IMR-90 (cell line): ENCODE data around the gene VAC14. TPM values are rescaled to one million over a fixed set of nuclear protein-coding genes. Genes with fewer than 3 reads are reported as not detected.

ENCODE experiments used
- ATAC-seq: fragments of 200-7000 bp; cut with Tn5 transposase; 2 replicates; pipeline ENCODE4 v1.9.1; 2020; ENCODE audit warnings: low read depth, mild to moderate bottlenecking, moderate library complexity
- BruUV-seq: library from RNA; stranded (reverse); fragments of 400-500 nt; replicated peaks from 2 replicates; lab custom pipeline; 2021; lab: Mats Ljungman, UMichigan
- CTCF ChIA-PET: fragments of 300-600 bp; formaldehyde crosslinking; extraction: SDS; loops from one replicate; lab custom pipeline; 2021; ENCODE audit warnings: antibody characterized with exemption; lab: Yijun Ruan, JAX
- POLR2A ChIA-PET: fragments of 300-600 bp; sonication (Branson Sonifier 250); formaldehyde crosslinking; loops from one replicate; lab custom pipeline; 2022; ENCODE audit warnings: antibody characterized with exemption; ENCODE audit not compliant: unreplicated experiment; lab: Charles Lee
- DNase-seq: peaks from one replicate; pipeline ENCODE4 v3.0.0; 2013
- H2AFZ ChIP-seq: replicated peaks from 2 replicates; pipeline ENCODE3; 2013; ENCODE audit warnings: low read length, mild to moderate bottlenecking; ENCODE audit not compliant: poor library complexity
- H2AK5ac ChIP-seq: 2 replicates; pipeline ENCODE4 v1.6.1; 2013; ENCODE audit warnings: low read depth, low read length, inconsistent platforms
- H2AK9ac ChIP-seq: replicated peaks from 2 replicates; pipeline ENCODE3; 2013; ENCODE audit warnings: mild to moderate bottlenecking, low read depth, low read length, moderate library complexity; ENCODE audit not compliant: poor library complexity
- H2BK120ac ChIP-seq: 2 replicates; pipeline ENCODE4 v1.6.1; 2013; ENCODE audit warnings: low read depth, low read length, inconsistent platforms
- H2BK15ac ChIP-seq: 3 replicates; pipeline ENCODE4 v1.6.1; 2013; ENCODE audit warnings: low read depth, low read length, inconsistent platforms
- H2BK20ac ChIP-seq: 2 replicates; pipeline ENCODE4 v1.6.1; 2013; ENCODE audit warnings: low read depth, mild to moderate bottlenecking, inconsistent platforms, low read length, moderate library complexity
- H2BK5ac ChIP-seq: 2 replicates; pipeline ENCODE4 v1.6.1; 2013; ENCODE audit warnings: mild to moderate bottlenecking, low read depth, low read length, inconsistent platforms; ENCODE audit not compliant: poor library complexity, severe bottlenecking
- H3K14ac ChIP-seq: replicated peaks from 2 replicates; pipeline ENCODE4 v1.6.1; 2013; ENCODE audit warnings: low read depth, low read length, inconsistent platforms
- H3K18ac ChIP-seq: 2 replicates; pipeline ENCODE4 v1.6.1; 2013; ENCODE audit warnings: low read depth, low read length, control low read depth
- H3K23ac ChIP-seq: 2 replicates; pipeline ENCODE4 v1.6.1; 2013; ENCODE audit warnings: low read depth, low read length, inconsistent platforms
- H3K27ac ChIP-seq: 2 replicates; pipeline ENCODE4 v1.5.1; 2013; ENCODE audit warnings: mild to moderate bottlenecking, control low read depth, low read length; ENCODE audit not compliant: insufficient read depth
- H3K27me3 ChIP-seq: 2 replicates; pipeline ENCODE4 v1.6.1; 2013; ENCODE audit warnings: low read length; ENCODE audit not compliant: control insufficient read depth, insufficient read depth
- H3K36me3 ChIP-seq: 2 replicates; pipeline ENCODE4 v1.6.1; 2013; ENCODE audit warnings: low read length, mixed read lengths; ENCODE audit not compliant: control insufficient read depth, insufficient read depth
- H3K4ac ChIP-seq: 2 replicates; pipeline ENCODE4 v1.6.1; 2013; ENCODE audit warnings: low read depth, low read length, inconsistent platforms
- H3K4me1 ChIP-seq: 2 replicates; pipeline ENCODE4 v1.6.1; 2013; ENCODE audit warnings: low read length, mixed read lengths; ENCODE audit not compliant: control insufficient read depth, insufficient read depth
- H3K4me2 ChIP-seq: 2 replicates; pipeline ENCODE4 v1.6.1; 2013; ENCODE audit warnings: low read depth, mild to moderate bottlenecking, control low read depth, low read length, moderate library complexity
- H3K4me3 ChIP-seq: 2 replicates; pipeline ENCODE4 v1.5.1; 2013; ENCODE audit warnings: low read depth, mild to moderate bottlenecking, control low read depth, low read length, moderate library complexity; ENCODE audit not compliant: insufficient read depth
- H3K56ac ChIP-seq: 2 replicates; pipeline ENCODE4 v1.6.1; 2013; ENCODE audit warnings: low read length, inconsistent platforms; ENCODE audit not compliant: insufficient read depth; ENCODE audit errors: extremely low read depth
- H3K79me1 ChIP-seq, 2 experiments: 2 replicates each; pipeline ENCODE4 v1.6.1; 2013; ENCODE audit warnings: low read length in 2 of 2, inconsistent platforms in 1 of 2, low read depth in 1 of 2
- H3K9ac ChIP-seq: 2 replicates; pipeline ENCODE4 v1.6.1; 2013; ENCODE audit warnings: low read depth, low read length, control low read depth
- H3K9me1 ChIP-seq: 2 replicates; pipeline ENCODE4 v1.6.1; 2013; ENCODE audit warnings: low read length, inconsistent platforms; ENCODE audit not compliant: insufficient read depth
- H3K9me3 ChIP-seq: 2 replicates; pipeline ENCODE4 v1.6.1; 2013; ENCODE audit warnings: low read length; ENCODE audit not compliant: control insufficient read depth, insufficient read depth
- H4K20me1 ChIP-seq: 2 replicates; pipeline ENCODE4 v1.6.1; 2013; ENCODE audit warnings: low read length, inconsistent platforms; ENCODE audit not compliant: insufficient read depth
- H4K5ac ChIP-seq: 2 replicates; pipeline ENCODE4 v1.6.1; 2013; ENCODE audit warnings: mild to moderate bottlenecking, low read depth, low read length, control low read depth
- H4K8ac ChIP-seq, 2 experiments: 2 replicates each; pipeline ENCODE4 v1.6.1; 2013; ENCODE audit warnings: low read depth in 2 of 2, low read length in 2 of 2, control low read depth in 1 of 2, inconsistent platforms in 1 of 2
- H4K91ac ChIP-seq: 2 replicates; pipeline ENCODE4 v1.6.1; 2013; ENCODE audit warnings: low read depth, low read length, inconsistent platforms; ENCODE audit not compliant: insufficient read depth
- BHLHE40 ChIP-seq: fragments of 150-350 bp; IDR thresholded peaks from 2 replicates; pipeline ENCODE4 v1.6.1; 2016; ENCODE audit warnings: mild to moderate bottlenecking, low read depth, low read length
- CHD1 ChIP-seq: IDR thresholded peaks from 2 replicates; pipeline ENCODE4 v1.6.1; 2012; ENCODE audit warnings: low read depth, low read length, improper control_type of control experiment
- FOS ChIP-seq: fragments of 150-350 bp; IDR thresholded peaks from 2 replicates; pipeline ENCODE4 v1.6.1; 2016; ENCODE audit warnings: low read depth, low read length
- MAFK ChIP-seq: IDR thresholded peaks from 2 replicates; pipeline ENCODE4 v1.6.1; 2012; ENCODE audit warnings: low read depth, low read length, improper control_type of control experiment
- MAZ ChIP-seq: IDR thresholded peaks from 2 replicates; pipeline ENCODE4 v1.6.1; 2012; ENCODE audit warnings: low read depth, mild to moderate bottlenecking, low read length, improper control_type of control experiment, moderate library complexity, borderline replicate concordance
- MXI1 ChIP-seq: IDR thresholded peaks from 2 replicates; pipeline ENCODE4 v1.6.1; 2012; ENCODE audit warnings: low read depth, mild to moderate bottlenecking, low read length, moderate library complexity, borderline replicate concordance
- NFE2L2 ChIP-seq: fragments of 150-350 bp; IDR thresholded peaks from 2 replicates; pipeline ENCODE4 v1.6.1; 2016; ENCODE audit warnings: low read depth, mild to moderate bottlenecking, low read length
- RAD21 ChIP-seq: IDR thresholded peaks from 2 replicates; pipeline ENCODE4 v1.6.1; 2012; ENCODE audit warnings: low read length, improper control_type of control experiment
- RCOR1 ChIP-seq: IDR thresholded peaks from 2 replicates; pipeline ENCODE4 v1.6.1; 2012; ENCODE audit warnings: mild to moderate bottlenecking, low read length, improper control_type of control experiment; ENCODE audit not compliant: insufficient replicate concordance
- RFX5 ChIP-seq: IDR thresholded peaks from 2 replicates; pipeline ENCODE4 v1.8.0; 2012; ENCODE audit warnings: low read depth, mild to moderate bottlenecking, low read length, moderate library complexity
- WGBS, 2 experiments: methylation state at CpG; one replicate each; pipeline versions ENCODE4 v1.1.5 to v1.1.7; 2013; ENCODE audit warnings: missing lambda C conversion rate in 2 of 2; ENCODE audit not compliant: insufficient read length in 1 of 2; ENCODE audit errors: extremely low coverage in 2 of 2; 5-methylcytosine and 5-hydroxymethylcytosine counted together
- dilution Hi-C: fragments of 300-500 bp; cut with HindIII; formaldehyde crosslinking; loops from one replicate; pipeline ENCODE4 v1.14.3; 2018; ENCODE audit warnings: low sequenced_read_pairs; ENCODE audit not compliant: unreplicated experiment
- in situ Hi-C: fragments of 300-500 bp; cut with MboI; formaldehyde crosslinking; loops from 3 replicates; pipeline ENCODE4 v1.14.3; 2019; ENCODE audit warnings: low sequenced_read_pairs, inconsistent platforms, mixed read lengths
- intact Hi-C: fragments of 100-400 bp; cut with micrococcal nuclease; formaldehyde crosslinking; loops from 2 replicates; pipeline ENCODE4 v1.10.0; 2022
- polyA plus RNA-seq, 3 experiments: library from polyadenylated mRNA; depleted of rRNA; stranded (reverse); fragments of >200 nt; gene quantifications; 2 replicates each; pipeline ENCODE4 v1.2.3, GENCODE V29; 2012; ENCODE audit warnings: low replicate concordance in 1 of 3
- total RNA-seq: library from RNA; depleted of rRNA; stranded (reverse); fragments of >200 nt; gene quantifications from 2 replicates; pipeline ENCODE4 v1.2.3, GENCODE V29; 2012
- TF ChIP-seq, protein P1 (sequence below): fragments of 150-350 bp; IDR thresholded peaks from 2 replicates; pipeline ENCODE4 v1.6.1; 2016; ENCODE audit warnings: low read depth, mild to moderate bottlenecking, low read length, moderate library complexity, borderline replicate concordance
- TF ChIP-seq, protein P2 (sequence below): conservative IDR thresholded peaks from 2 replicates; pipeline ENCODE4 v1.5.1; 2012; ENCODE audit warnings: mild to moderate bottlenecking, low read depth, low read length, improper control_type of control experiment

Gene VAC14
- total and polyA plus RNA-seq, 2 of the 4 experiments (the other 2 are of a cell fraction), result 21.1 to 40.2 TPM

- Histone ChIP-seq H4K20me1 (no peaks in the 10 kb centered on the region; the same call in 1 of the 2 replicates), H3K14ac (no peak overlapping the region), H3K79me1 (peaks cover 0 to 21% of the 10 kb centered on the region in 2 experiments; a peak in 1 of 4 replicates), H3K27ac (no peak overlapping the region), H3K27me3 (no peaks in the 10 kb centered on the region), H2AFZ (no peak overlapping the region), H3K4me2 (no peak overlapping the region), H3K9me1 (peaks cover 9% of the 10 kb centered on the region), H3K9me3 (no peaks in the 10 kb centered on the region), H3K23ac (no peak overlapping the region), H2BK120ac (no peak overlapping the region), H2BK15ac (no peak overlapping the region), H3K4ac (no peak overlapping the region), H3K18ac (no peak overlapping the region), H3K4me3 (no peak overlapping the region), H4K91ac (no peak overlapping the region), H3K36me3 (peaks cover 31% of the 10 kb centered on the region), H3K4me1 (peaks cover 9% of the 10 kb centered on the region), H4K5ac (no peak overlapping the region), H3K56ac (no peak overlapping the region), H2BK20ac (no peak overlapping the region; the same call in 1 of the 2 replicates), H4K8ac (no peak overlapping the region), H2AK5ac (no peak overlapping the region), H3K9ac (no peak overlapping the region), H2AK9ac (peak overlapping the region; percentile 9), H2BK5ac (no peak overlapping the region)
- TF ChIP-seq BHLHE40, result no peak
- TF ChIP-seq NFE2L2, result no peak
- no peak for TF ChIP-seq MAFK
- TF ChIP-seq MAZ, result no peak
- TF ChIP-seq RFX5, result no peak
- TF ChIP-seq RAD21, result no peak
- TF ChIP-seq, protein P1, sequence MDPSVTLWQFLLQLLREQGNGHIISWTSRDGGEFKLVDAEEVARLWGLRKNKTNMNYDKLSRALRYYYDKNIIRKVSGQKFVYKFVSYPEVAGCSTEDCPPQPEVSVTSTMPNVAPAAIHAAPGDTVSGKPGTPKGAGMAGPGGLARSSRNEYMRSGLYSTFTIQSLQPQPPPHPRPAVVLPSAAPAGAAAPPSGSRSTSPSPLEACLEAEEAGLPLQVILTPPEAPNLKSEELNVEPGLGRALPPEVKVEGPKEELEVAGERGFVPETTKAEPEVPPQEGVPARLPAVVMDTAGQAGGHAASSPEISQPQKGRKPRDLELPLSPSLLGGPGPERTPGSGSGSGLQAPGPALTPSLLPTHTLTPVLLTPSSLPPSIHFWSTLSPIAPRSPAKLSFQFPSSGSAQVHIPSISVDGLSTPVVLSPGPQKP, result no peak
- TF ChIP-seq MXI1, result no peak
- no peak for TF ChIP-seq CHD1
- TF ChIP-seq, protein P2, sequence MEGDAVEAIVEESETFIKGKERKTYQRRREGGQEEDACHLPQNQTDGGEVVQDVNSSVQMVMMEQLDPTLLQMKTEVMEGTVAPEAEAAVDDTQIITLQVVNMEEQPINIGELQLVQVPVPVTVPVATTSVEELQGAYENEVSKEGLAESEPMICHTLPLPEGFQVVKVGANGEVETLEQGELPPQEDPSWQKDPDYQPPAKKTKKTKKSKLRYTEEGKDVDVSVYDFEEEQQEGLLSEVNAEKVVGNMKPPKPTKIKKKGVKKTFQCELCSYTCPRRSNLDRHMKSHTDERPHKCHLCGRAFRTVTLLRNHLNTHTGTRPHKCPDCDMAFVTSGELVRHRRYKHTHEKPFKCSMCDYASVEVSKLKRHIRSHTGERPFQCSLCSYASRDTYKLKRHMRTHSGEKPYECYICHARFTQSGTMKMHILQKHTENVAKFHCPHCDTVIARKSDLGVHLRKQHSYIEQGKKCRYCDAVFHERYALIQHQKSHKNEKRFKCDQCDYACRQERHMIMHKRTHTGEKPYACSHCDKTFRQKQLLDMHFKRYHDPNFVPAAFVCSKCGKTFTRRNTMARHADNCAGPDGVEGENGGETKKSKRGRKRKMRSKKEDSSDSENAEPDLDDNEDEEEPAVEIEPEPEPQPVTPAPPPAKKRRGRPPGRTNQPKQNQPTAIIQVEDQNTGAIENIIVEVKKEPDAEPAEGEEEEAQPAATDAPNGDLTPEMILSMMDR, result no peak
- no peak for TF ChIP-seq RCOR1
- no peak for TF ChIP-seq FOS
- WGBS, 2 experiments, result 100% methylated on average over 1 of the region's 4 CpGs; no CpG with 5 or more reads in 1 of the 2 experiments
- POLR2A ChIA-PET, result no interaction called here
- intact Hi-C loops, result no loop called here
- dilution Hi-C loops, result loop anchor here (10.0 kb wide), 1 partner anchor 92 kb away; no protein-coding TSS in a partner anchor
- in situ Hi-C loops, result loop anchor here (5.0 kb wide), 1 partner anchor 84 kb away; no protein-coding TSS in a partner anchor
- ATAC-seq, result no peak
- DNase-seq, result no peak
- CTCF ChIA-PET, result no interaction called here
- BruUV-seq, result no TSS peak
Measured at GRCh38 chr16:70766658-70767057, 34.3 kb downstream of the VAC14 start.
